H1 (cell line): ENCODE results near the gene MRPL50.

ENCODE experiments used
- BRCA1 ChIP-seq: IDR thresholded peaks from 2 replicates; pipeline ENCODE4 v1.6.1; 2012; ENCODE audit warnings: low read depth, low read length, improper control_type of control experiment
- CHD2 ChIP-seq: IDR thresholded peaks from 2 replicates; pipeline ENCODE4 v1.6.1; 2012; ENCODE audit warnings: low read length, improper control_type of control experiment
- CTCF ChIP-seq, 3 experiments: IDR thresholded peaks; 1 replicate in 2 of 3; 2 replicates in 1 of 3; pipeline versions ENCODE4 v1.5.1 to v1.6.1; 2011; ENCODE audit warnings: low read length in 3 of 3, mild to moderate bottlenecking in 3 of 3, inconsistent platforms in 2 of 3, low read depth in 1 of 3, moderate library complexity in 1 of 3; ENCODE audit not compliant: insufficient read depth in 1 of 3; ENCODE audit errors: control extremely low read depth in 1 of 3
- HDAC2 ChIP-seq, 2 experiments: fragments of 300-600 bp in 1 of 2; sonication (generic) in 1 of 2; IDR thresholded peaks; 2 replicates each; pipeline ENCODE4 v1.6.1; 2011 to 2012; ENCODE audit warnings: low read depth in 2 of 2, low read length in 2 of 2, mild to moderate bottlenecking in 2 of 2, moderate library complexity in 2 of 2, borderline replicate concordance in 1 of 2, inconsistent platforms in 1 of 2
- MAX ChIP-seq: IDR thresholded peaks from 2 replicates; pipeline ENCODE4 v1.6.1; 2012; ENCODE audit warnings: inconsistent platforms
- NRF1 ChIP-seq: IDR thresholded peaks from 2 replicates; pipeline ENCODE4 v1.6.1; 2011; ENCODE audit warnings: mild to moderate bottlenecking, low read depth, low read length, improper control_type of control experiment
- POLR2A ChIP-seq, 2 experiments: IDR thresholded peaks; 1 replicate in 1 of 2; 2 replicates in 1 of 2; pipeline ENCODE4 v1.6.1; 2011; ENCODE audit warnings: low read depth in 2 of 2, low read length in 2 of 2, mild to moderate bottlenecking in 2 of 2; ENCODE audit errors: control extremely low read depth in 1 of 2

GRCh38 chr9:101438523-101438922 lies 40.1 kb upstream of the MRPL50 start:
- no peak for TF ChIP-seq POLR2A (IDR thresholded peaks at IDR 0.05; ENCODE audit: control extremely low read depth in 1 of 2, low read depth in 2 of 2, low read length in 2 of 2)
- TF ChIP-seq HDAC2 (IDR thresholded peaks at IDR 0.05; ENCODE audit: borderline replicate concordance in 1 of 2, low read depth in 2 of 2, low read length in 2 of 2) = no peak
- no peak for TF ChIP-seq CTCF (IDR thresholded peaks at IDR 0.05; ENCODE audit: control extremely low read depth in 1 of 3, insufficient read depth in 1 of 3, low read depth in 1 of 3, low read length in 3 of 3)
- TF ChIP-seq BRCA1 = no peak
- TF ChIP-seq MAX = no peak
- TF ChIP-seq NRF1 = no peak
- no peak for TF ChIP-seq CHD2
